Measurements from ENCODE around the gene SYN1.
"Not testable (repeated sequence)": the region's sequence is repeated elsewhere in the genome, so short reads cannot be mapped to it uniquely, and the experiment has no call there.

SYN1 gene

GRCh38 chrX:47633689-47634590 lies 14.3 kb upstream of the SYN1 start:
- DNase-seq: no peak
- no peak for ATAC-seq

GRCh38 chrX:47632666-47633065 lies 13.0 kb upstream of the SYN1 start:
- no peak for ATAC-seq
- no peak for DNase-seq

- DNase-seq (no peak), ATAC-seq (no peak)
Measured at GRCh38 chrX:47631676-47632075, 12.0 kb upstream of the SYN1 start.

GRCh38 chrX:47629419-47630200 lies 10.0 kb upstream of the SYN1 start, which contains the start of gene CFP:
Gene CFP, minus strand, starts transcription at chrX:47629930. Its CDS starts 86 bp downstream, at chrX:47629844.
- ATAC-seq: peak; percentile 21
- DNase-seq: no peak

- DNase-seq (peak; percentile 14), ATAC-seq (no peak)
Measured at GRCh38 chrX:47628982-47629381, 9.3 kb upstream of the SYN1 start.

GRCh38 chrX:47625365-47625764 lies 5.7 kb upstream of the SYN1 start:
- DNase-seq: no peak
- no peak for ATAC-seq

GRCh38 chrX:47623540-47624027 lies 3.9 kb upstream of the SYN1 start:
- DNase-seq (peak; percentile 39), ATAC-seq (peak; percentile 60)

- ATAC-seq (no peak), DNase-seq (no peak)
Measured at GRCh38 chrX:47621851-47622250, 2.2 kb upstream of the SYN1 start.

- ATAC-seq: no peak
- DNase-seq: no peak
Measured at GRCh38 chrX:47620303-47620685, 637 bp upstream of the SYN1 start.

- DNase-seq: no peak
- ATAC-seq: no peak
Measured at GRCh38 chrX:47618923-47619485, 653 bp downstream of the SYN1 start.

GRCh38 chrX:47614618-47615017 lies 5.0 kb downstream of the SYN1 start:
- DNase-seq (no peak), ATAC-seq (no peak)

- DNase-seq (no peak), ATAC-seq (no peak)
Measured at GRCh38 chrX:47613082-47613481, 6.6 kb downstream of the SYN1 start.

GRCh38 chrX:47612418-47612817 lies 7.2 kb downstream of the SYN1 start:
- no peak for ATAC-seq
- no peak for DNase-seq

- DNase-seq (no peak), ATAC-seq (no peak)
Measured at GRCh38 chrX:47611926-47612325, 7.7 kb downstream of the SYN1 start.

- ATAC-seq (no peak), DNase-seq (no peak)
Measured at GRCh38 chrX:47611489-47611888, 8.2 kb downstream of the SYN1 start.

- no peak for DNase-seq
- no peak for ATAC-seq
Measured at GRCh38 chrX:47610511-47610910, 9.1 kb downstream of the SYN1 start.

GRCh38 chrX:47608130-47608810 lies 11.4 kb downstream of the SYN1 start:
- DNase-seq: no peak
- no peak for ATAC-seq

GRCh38 chrX:47607091-47607490 lies 12.6 kb downstream of the SYN1 start:
- DNase-seq (no peak), ATAC-seq (no peak)

GRCh38 chrX:47605024-47605423 lies 14.6 kb downstream of the SYN1 start:
- no peak for ATAC-seq
- DNase-seq: no peak

GRCh38 chrX:47603125-47603524 lies 16.5 kb downstream of the SYN1 start:
- not testable (repeated sequence) for ATAC-seq, DNase-seq

GRCh38 chrX:47597222-47597621 lies 22.4 kb downstream of the SYN1 start:
- ATAC-seq: no peak
- DNase-seq: no peak

GRCh38 chrX:47596256-47596655 lies 23.4 kb downstream of the SYN1 start:
- ATAC-seq: no peak
- no peak for DNase-seq
